Measurements from ENCODE around the gene MYNN. TPM values are rescaled to one million over a fixed set of nuclear protein-coding genes. Genes with fewer than 3 reads are reported as not detected.

The MYNN gene
- total and polyA plus RNA-seq, 2 donors (not counting 3 experiments of a cell fraction or from before 2014, with no cell fraction given) = 7.1 to 12.7 TPM

DNA sequence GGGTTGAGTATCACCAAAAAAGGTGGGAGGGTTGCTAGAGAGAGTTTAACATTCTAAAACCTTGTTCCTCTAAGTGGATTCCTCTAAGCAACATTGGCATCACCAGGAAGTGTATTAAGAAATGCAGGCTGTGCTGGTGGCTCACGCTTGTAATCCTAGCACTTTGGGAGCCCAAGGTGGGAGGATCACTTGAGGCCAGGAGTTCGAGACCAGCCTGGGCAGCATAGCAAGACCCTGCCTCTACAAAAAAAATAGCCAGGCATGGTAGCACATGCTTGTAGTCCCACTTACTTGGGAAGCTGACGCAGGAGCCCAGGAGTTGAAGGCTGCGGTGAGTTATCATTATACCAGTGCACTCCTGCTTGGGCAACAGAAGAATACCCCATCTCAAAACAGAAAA is 4.6 kb downstream of the MYNN start:
- Histone ChIP-seq H3K27me3 (ENCODE audit: control insufficient read depth in 2 of 2, insufficient read depth in 2 of 2, low read length in 2 of 2) (no peaks in the 10 kb centered on the region), H3K4me2 (ENCODE audit: insufficient read depth, low read length) (no peak overlapping the region), H3K4me1 (ENCODE audit: control insufficient read depth, extremely low read depth, insufficient read depth, low read length) (peaks cover 13% of the 10 kb centered on the region), H3K9ac (replicated peaks; ENCODE audit: extremely low read depth, insufficient read depth, low read length) (no peak overlapping the region), H3K4me3 (replicated peaks in 1 of 3; ENCODE audit: insufficient read depth in 1 of 3, low read depth in 1 of 3, low read length in 3 of 3) (no peak overlapping the region), H2AFZ (ENCODE audit: low read depth, low read length) (no peak overlapping the region), H3K79me2 (ENCODE audit: control insufficient read depth, insufficient read depth, low read length) (peaks cover 47% of the 10 kb centered on the region), H3K9me1 (replicated peaks; ENCODE audit: control insufficient read depth, extremely low read depth, insufficient read depth, low read length) (no peaks in the 10 kb centered on the region), H4K20me1 (replicated peaks; ENCODE audit: control insufficient read depth, extremely low read depth, insufficient read depth, low read length) (peaks cover 2% of the 10 kb centered on the region), H3K9me3 (replicated peaks; ENCODE audit: control insufficient read depth, insufficient read depth, low read length) (no peaks in the 10 kb centered on the region), H3K27ac (ENCODE audit: insufficient read depth, low read depth, low read length) (no peak overlapping the region), H3K36me3 (ENCODE audit: control insufficient read depth in 2 of 2, extremely low read depth in 1 of 2, insufficient read depth in 2 of 2, low read length in 2 of 2) (peaks cover 3 to 26% of the 10 kb centered on the region in 2 experiments)
- ChIA-PET CTCF (no interaction called here), POLR2A (no interaction called here)
- TF ChIP-seq EZH2 (IDR thresholded peaks at IDR 0.05; ENCODE audit: borderline replicate concordance, low read depth, low read length, severe bottlenecking) = no peak
- no TSS peak for BruUV-seq (replicated peaks)
- dilution Hi-C loops (cut with MboI; ENCODE audit: extremely low pct_ligation_motif_present, low sequenced_read_pairs) (no loop called here), intact Hi-C loops (cut with micrococcal nuclease) (no loop called here)
- DNase-seq (ENCODE audit: low read depth, low spot score) (no peak), FAIRE-seq (no peak)

DNA sequence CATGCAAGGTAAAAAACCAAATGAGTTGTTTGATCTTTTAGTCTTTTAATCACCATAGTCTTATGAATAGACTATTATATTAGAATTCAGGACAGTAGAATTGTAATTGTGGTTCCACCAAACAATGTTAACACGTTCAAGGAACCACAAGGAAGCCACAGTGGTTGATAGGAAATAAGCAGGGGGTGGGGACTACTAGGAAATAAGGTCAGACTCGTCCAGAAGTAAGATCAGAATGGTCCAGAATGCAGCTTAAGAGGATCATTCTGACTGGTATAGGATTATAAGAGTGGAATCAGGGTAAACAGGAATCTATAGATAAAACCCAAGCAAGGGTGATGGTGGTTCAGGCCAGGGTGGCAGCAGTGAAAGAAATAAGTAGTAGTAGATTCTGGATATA is 7.5 kb downstream of the MYNN start:
- ChIA-PET POLR2A (no interaction called here), CTCF (no interaction called here)
- intact Hi-C loops (cut with micrococcal nuclease) = no loop called here
- Histone ChIP-seq H3K9ac (replicated peaks; ENCODE audit: extremely low read depth, insufficient read depth, low read length) (no peak overlapping the region), H3K36me3 (ENCODE audit: control insufficient read depth in 2 of 2, extremely low read depth in 1 of 2, insufficient read depth in 2 of 2, low read length in 2 of 2) (peaks cover 3 to 25% of the 10 kb centered on the region in 2 experiments), H3K4me3 (replicated peaks in 1 of 3; ENCODE audit: insufficient read depth in 1 of 3, low read depth in 1 of 3, low read length in 3 of 3) (no peak overlapping the region), H4K20me1 (replicated peaks; ENCODE audit: control insufficient read depth, extremely low read depth, insufficient read depth, low read length) (peaks cover 2% of the 10 kb centered on the region), H3K4me2 (ENCODE audit: insufficient read depth, low read length) (no peak overlapping the region), H2AFZ (ENCODE audit: low read depth, low read length) (no peak overlapping the region), H3K9me1 (replicated peaks; ENCODE audit: control insufficient read depth, extremely low read depth, insufficient read depth, low read length) (no peaks in the 10 kb centered on the region), H3K27me3 (ENCODE audit: control insufficient read depth in 2 of 2, insufficient read depth in 2 of 2, low read length in 2 of 2) (no peaks in the 10 kb centered on the region), H3K79me2 (ENCODE audit: control insufficient read depth, insufficient read depth, low read length) (peaks cover 24% of the 10 kb centered on the region), H3K27ac (ENCODE audit: insufficient read depth, low read depth, low read length) (no peak overlapping the region), H3K4me1 (ENCODE audit: control insufficient read depth, extremely low read depth, insufficient read depth, low read length) (no peaks in the 10 kb centered on the region), H3K9me3 (replicated peaks; ENCODE audit: control insufficient read depth, insufficient read depth, low read length) (no peaks in the 10 kb centered on the region)
- no TSS peak for BruUV-seq (replicated peaks)
- dilution Hi-C loops (cut with MboI; ENCODE audit: extremely low pct_ligation_motif_present, low sequenced_read_pairs) = no loop called here
- no peak for TF ChIP-seq POLR2AphosphoS5 (IDR thresholded peaks at IDR 0.05; ENCODE audit: insufficient read depth, low read depth, low read length)
- no peak for TF ChIP-seq FOS (IDR thresholded peaks at IDR 0.05; ENCODE audit: borderline replicate concordance, insufficient read depth, low read length)
- TF ChIP-seq, protein P1, sequence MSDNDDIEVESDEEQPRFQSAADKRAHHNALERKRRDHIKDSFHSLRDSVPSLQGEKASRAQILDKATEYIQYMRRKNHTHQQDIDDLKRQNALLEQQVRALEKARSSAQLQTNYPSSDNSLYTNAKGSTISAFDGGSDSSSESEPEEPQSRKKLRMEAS (IDR thresholded peaks at IDR 0.05; ENCODE audit: insufficient read depth, insufficient read length) = no peak
- TF ChIP-seq JUN (IDR thresholded peaks at IDR 0.05; ENCODE audit: borderline replicate concordance, insufficient read depth, insufficient read length, low read depth) = no peak
- TF ChIP-seq, protein P2, sequence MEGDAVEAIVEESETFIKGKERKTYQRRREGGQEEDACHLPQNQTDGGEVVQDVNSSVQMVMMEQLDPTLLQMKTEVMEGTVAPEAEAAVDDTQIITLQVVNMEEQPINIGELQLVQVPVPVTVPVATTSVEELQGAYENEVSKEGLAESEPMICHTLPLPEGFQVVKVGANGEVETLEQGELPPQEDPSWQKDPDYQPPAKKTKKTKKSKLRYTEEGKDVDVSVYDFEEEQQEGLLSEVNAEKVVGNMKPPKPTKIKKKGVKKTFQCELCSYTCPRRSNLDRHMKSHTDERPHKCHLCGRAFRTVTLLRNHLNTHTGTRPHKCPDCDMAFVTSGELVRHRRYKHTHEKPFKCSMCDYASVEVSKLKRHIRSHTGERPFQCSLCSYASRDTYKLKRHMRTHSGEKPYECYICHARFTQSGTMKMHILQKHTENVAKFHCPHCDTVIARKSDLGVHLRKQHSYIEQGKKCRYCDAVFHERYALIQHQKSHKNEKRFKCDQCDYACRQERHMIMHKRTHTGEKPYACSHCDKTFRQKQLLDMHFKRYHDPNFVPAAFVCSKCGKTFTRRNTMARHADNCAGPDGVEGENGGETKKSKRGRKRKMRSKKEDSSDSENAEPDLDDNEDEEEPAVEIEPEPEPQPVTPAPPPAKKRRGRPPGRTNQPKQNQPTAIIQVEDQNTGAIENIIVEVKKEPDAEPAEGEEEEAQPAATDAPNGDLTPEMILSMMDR (IDR thresholded peaks at IDR 0.05; ENCODE audit: extremely low read depth in 1 of 2, insufficient read depth in 1 of 2, low read depth in 1 of 2, low read length in 2 of 2) = no peak
- no peak for TF ChIP-seq GATA2 (IDR thresholded peaks at IDR 0.05; ENCODE audit: insufficient read depth, insufficient read length, low read depth, low read length)
- no peak for TF ChIP-seq POLR2A (IDR thresholded peaks at IDR 0.05; ENCODE audit: low read depth, low read length)
- TF ChIP-seq MYC (IDR thresholded peaks at IDR 0.05; ENCODE audit: low read depth, low read length) = no peak
- no peak for TF ChIP-seq EZH2 (IDR thresholded peaks at IDR 0.05; ENCODE audit: borderline replicate concordance, low read depth, low read length, severe bottlenecking)
- no peak for FAIRE-seq
- no peak for DNase-seq (ENCODE audit: low read depth, low spot score)

Measured in endothelial cell of umbilical vein (primary cell).